Measurements from ENCODE around the gene PCMTD2.

The PCMTD2 gene

DNA sequence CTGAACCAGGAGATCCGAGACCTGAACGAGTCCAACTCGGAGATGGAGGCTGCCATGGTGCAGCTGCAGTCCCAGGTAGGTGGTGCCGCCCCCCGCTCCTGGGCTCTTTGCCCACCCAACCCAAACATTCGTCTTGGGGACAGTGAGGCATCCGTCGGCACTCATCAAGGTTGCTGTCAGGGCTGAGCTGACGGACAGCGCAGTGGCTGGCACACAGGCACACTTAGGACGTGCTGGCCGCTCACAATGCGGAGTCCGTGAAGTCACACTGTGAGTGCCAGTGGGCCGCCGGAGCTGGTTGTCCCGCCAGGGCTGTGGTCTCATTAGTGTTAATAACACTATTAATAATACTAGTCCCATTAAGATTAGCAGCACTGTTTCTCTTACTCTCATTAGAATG, 18.2 kb upstream of the PCMTD2 start:
- Histone ChIP-seq H3K27me3 (no peaks in the 10 kb centered on the region), H3K4me3 (ENCODE audit: low read depth, low read length) (no peak overlapping the region), H3K9me3 (no peaks in the 10 kb centered on the region), H3K4me1 (no peaks in the 10 kb centered on the region), H3K36me3 (peaks cover 58% of the 10 kb centered on the region)
- TF ChIP-seq CTCF (IDR thresholded peaks at IDR 0.05; ENCODE audit: low read depth, low read length): no peak
- no peak for DNase-seq

DNA sequence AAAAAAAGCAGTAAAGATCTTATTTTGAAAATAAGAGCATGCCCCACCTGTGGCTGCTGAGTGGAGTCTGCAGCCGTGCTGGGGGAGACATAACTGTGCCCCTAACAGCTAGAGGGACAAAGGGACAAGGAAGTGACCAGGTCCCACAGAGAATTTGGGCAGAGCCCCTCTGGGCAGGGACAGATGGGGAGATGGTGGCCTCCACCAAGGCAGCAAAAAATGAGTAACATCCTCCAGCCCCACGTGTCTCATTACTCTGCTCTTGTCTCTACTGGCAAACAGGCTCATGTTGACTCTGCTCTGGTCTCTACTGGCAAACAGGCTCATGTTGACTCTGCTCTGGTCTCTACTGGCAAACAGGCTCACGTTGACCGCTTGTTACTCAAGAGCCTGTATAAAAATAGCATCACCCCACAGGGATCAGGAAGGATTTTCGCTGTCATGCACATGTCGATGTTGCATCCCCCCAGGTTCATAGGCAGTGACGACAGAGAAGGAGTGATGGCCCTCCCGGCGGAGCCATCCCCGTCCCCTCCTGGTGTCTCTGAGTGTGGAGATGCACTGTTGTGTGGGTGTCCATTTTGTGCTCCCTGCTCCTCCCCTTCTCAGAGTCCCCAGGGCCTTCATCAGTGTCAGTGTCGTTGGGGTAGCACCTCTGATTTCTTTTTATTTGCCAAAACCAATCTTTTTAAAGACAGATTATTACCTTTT, 17.3 kb upstream of the PCMTD2 start:
- H3K4me3 ChIP-seq (ENCODE audit: low read depth, low read length): no peak overlapping the region
- no peaks in the 10 kb centered on the region for H3K4me1 ChIP-seq
- peaks cover 53% of the 10 kb centered on the region for H3K36me3 ChIP-seq
- TF ChIP-seq CTCF (IDR thresholded peaks at IDR 0.05; ENCODE audit: low read depth, low read length): no peak
- H3K27me3 ChIP-seq: no peaks in the 10 kb centered on the region
- H3K9me3 ChIP-seq: no peaks in the 10 kb centered on the region
- no peak for DNase-seq

DNA sequence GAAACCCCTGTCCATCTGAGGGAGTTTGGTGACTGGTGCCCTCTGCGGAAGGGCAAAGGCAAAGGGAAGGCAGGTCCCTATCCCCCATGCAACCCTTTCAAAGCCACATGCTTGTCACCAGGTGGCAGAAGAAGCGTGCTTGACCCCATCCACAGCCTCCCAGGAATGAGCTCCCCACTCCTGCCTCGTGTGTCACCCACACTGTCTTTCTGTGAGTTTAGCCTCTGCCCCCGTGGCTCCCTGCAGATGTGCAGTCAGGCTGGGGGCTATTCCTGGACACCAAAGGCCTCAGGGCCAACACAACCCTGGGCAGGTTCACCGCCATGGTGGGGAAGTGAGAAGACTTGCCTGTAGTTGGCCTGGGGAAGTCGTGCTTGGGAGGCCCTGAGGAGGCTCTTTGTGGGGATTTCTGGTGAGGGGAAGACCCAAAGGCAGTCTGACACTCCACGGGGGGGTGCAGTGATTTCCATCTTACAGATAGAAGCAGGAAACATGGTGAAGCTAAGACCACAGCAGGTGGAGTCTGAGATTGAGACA, 16.6 kb upstream of the PCMTD2 start:
- Histone ChIP-seq H3K36me3 (peaks cover 51% of the 10 kb centered on the region), H3K27me3 (no peaks in the 10 kb centered on the region), H3K4me3 (ENCODE audit: low read depth, low read length) (no peak overlapping the region), H3K9me3 (no peaks in the 10 kb centered on the region), H3K4me1 (no peaks in the 10 kb centered on the region)
- TF ChIP-seq CTCF (IDR thresholded peaks at IDR 0.05; ENCODE audit: low read depth, low read length): no peak
- no peak for DNase-seq

DNA sequence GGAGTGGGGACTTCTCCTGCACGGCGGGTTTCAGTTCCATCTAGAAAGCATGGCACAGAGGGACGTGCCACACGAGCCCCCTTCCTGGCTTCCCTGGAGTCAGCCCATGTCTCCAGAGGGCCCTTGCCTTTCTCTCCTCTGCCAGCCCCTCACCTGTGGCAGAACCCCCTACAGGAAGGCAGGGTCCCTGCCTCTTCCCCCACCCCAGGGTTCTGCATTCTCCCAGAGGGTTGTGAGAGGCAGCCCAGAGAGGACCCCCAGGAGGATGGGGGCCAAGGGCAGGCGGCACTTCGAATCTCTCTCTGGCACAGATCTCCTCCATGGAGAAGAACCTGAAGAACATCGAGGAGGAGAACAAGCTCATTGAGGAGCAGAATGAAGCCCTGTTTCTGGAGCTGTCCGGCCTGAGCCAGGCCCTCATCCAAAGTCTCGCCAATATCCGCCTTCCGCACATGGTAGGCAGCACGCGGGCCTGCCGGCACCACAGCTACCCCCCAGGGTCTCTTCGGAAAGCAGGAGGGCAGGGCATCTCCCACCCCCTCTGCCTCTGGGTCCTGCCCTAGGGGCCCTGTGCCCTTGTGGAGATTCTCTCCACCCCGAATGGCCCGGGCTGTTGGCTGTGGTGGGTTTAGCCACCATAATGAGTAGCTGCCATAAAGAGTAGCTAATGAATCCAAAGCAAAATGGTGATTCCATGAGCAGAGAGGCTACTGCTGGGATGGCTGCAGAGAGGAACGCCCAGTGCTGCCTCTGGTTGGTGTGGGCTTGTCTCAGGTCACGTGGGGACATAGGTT, 15.9 kb upstream of the PCMTD2 start:
- no peaks in the 10 kb centered on the region for H3K4me1 ChIP-seq
- no peak for DNase-seq
- H3K36me3 ChIP-seq: peaks cover 50% of the 10 kb centered on the region
- H3K9me3 ChIP-seq: no peaks in the 10 kb centered on the region
- TF ChIP-seq CTCF (IDR thresholded peaks at IDR 0.05; ENCODE audit: low read depth, low read length): no peak
- H3K27me3 ChIP-seq: no peaks in the 10 kb centered on the region
- no peak overlapping the region for H3K4me3 ChIP-seq (ENCODE audit: low read depth, low read length)

- Histone ChIP-seq H3K36me3 (peaks cover 50% of the 10 kb centered on the region), H3K27me3 (no peaks in the 10 kb centered on the region), H3K9me3 (no peaks in the 10 kb centered on the region), H3K4me1 (no peaks in the 10 kb centered on the region), H3K4me3 (ENCODE audit: low read depth, low read length) (no peak overlapping the region)
- no peak for DNase-seq
- no peak for TF ChIP-seq CTCF (IDR thresholded peaks at IDR 0.05; ENCODE audit: low read depth, low read length)
Measured at GRCh38 chr20:64240243-64241015, 15.1 kb upstream of the PCMTD2 start.
